Neuronal stem cell (in vitro differentiated cells): ENCODE results near the gene PDE4B.
A peak's percentile ranks its signal among the peaks of the same experiment; 100 is the strongest.

Experiments
- DNase-seq: peaks from one replicate; pipeline ENCODE4 v3.0.0-alpha.2; 2013; ENCODE audit warnings: low spot score
- H2AFZ ChIP-seq: one replicate; pipeline ENCODE4 v1.6.1; 2013; ENCODE audit warnings: mild to moderate bottlenecking, low read length, inconsistent platforms
- H2AK5ac ChIP-seq: 2 replicates; pipeline ENCODE4 v1.6.1; 2013; ENCODE audit warnings: low read depth, mild to moderate bottlenecking, inconsistent platforms, low read length, moderate library complexity, mixed read lengths
- H2BK120ac ChIP-seq: 2 replicates; pipeline ENCODE4 v1.6.1; 2013; ENCODE audit warnings: low read depth, mild to moderate bottlenecking, inconsistent platforms, low read length, moderate library complexity, mixed read lengths
- H2BK12ac ChIP-seq: one replicate; pipeline ENCODE4 v1.6.1; 2013; ENCODE audit warnings: low read length, inconsistent platforms
- H2BK15ac ChIP-seq: 2 replicates; pipeline ENCODE4 v1.6.1; 2013; ENCODE audit warnings: mild to moderate bottlenecking, low read length, inconsistent platforms, mixed read lengths
- H2BK5ac ChIP-seq: one replicate; pipeline ENCODE4 v1.6.1; 2013; ENCODE audit warnings: inconsistent platforms, mild to moderate bottlenecking, low read length, moderate library complexity
- H3K14ac ChIP-seq: one replicate; pipeline ENCODE4 v1.6.1; 2013; ENCODE audit warnings: low read length, inconsistent platforms
- H3K18ac ChIP-seq: 2 replicates; pipeline ENCODE4 v1.6.1; 2013; ENCODE audit warnings: low read length, inconsistent platforms
- H3K23ac ChIP-seq: 2 replicates; pipeline ENCODE4 v1.6.1; 2013; ENCODE audit warnings: low read depth, mild to moderate bottlenecking, mixed read lengths, low read length, inconsistent platforms; ENCODE audit not compliant: poor library complexity
- H3K27ac ChIP-seq: replicated peaks from 3 replicates; pipeline ENCODE4 v1.5.1; 2013; ENCODE audit warnings: low read length, inconsistent platforms
- H3K27me3 ChIP-seq, 3 experiments: 2 replicates each; pipeline ENCODE4 v1.6.1; 2013; ENCODE audit warnings: low read length in 3 of 3, mild to moderate bottlenecking in 2 of 3, inconsistent platforms in 1 of 3, low read depth in 1 of 3, mixed read lengths in 1 of 3, moderate library complexity in 1 of 3; ENCODE audit not compliant: control insufficient read depth in 3 of 3, insufficient read depth in 3 of 3
- H3K36me3 ChIP-seq, 2 donors: replicated peaks in 1 of 2; 2 replicates each; pipeline ENCODE4 v1.6.1; 2013; ENCODE audit warnings: low read length in 2 of 2; ENCODE audit not compliant: control insufficient read depth in 2 of 2, insufficient read depth in 2 of 2
- H3K4ac ChIP-seq: 2 replicates; pipeline ENCODE4 v1.6.1; 2013; ENCODE audit warnings: inconsistent platforms, mild to moderate bottlenecking, low read length, moderate library complexity
- H3K4me1 ChIP-seq, 2 donors: 1 replicate in 1 of 2; 2 replicates in 1 of 2; pipeline ENCODE4 v1.6.1; 2013; ENCODE audit warnings: low read length in 2 of 2, low read depth in 1 of 2; ENCODE audit not compliant: control insufficient read depth in 2 of 2, insufficient read depth in 1 of 2
- H3K4me2 ChIP-seq: one replicate; pipeline ENCODE4 v1.6.1; 2013; ENCODE audit warnings: mild to moderate bottlenecking, low read length, inconsistent platforms; ENCODE audit not compliant: insufficient read depth, poor library complexity, severe bottlenecking
- H3K4me3 ChIP-seq, 2 donors: 2 replicates each; pipeline ENCODE4 v1.5.1; 2013; ENCODE audit warnings: low read length in 2 of 2, mild to moderate bottlenecking in 2 of 2, inconsistent platforms in 1 of 2, moderate library complexity in 1 of 2
- H3K79me1 ChIP-seq: one replicate; pipeline ENCODE4 v1.6.1; 2013; ENCODE audit warnings: low read depth, mild to moderate bottlenecking, inconsistent platforms, low read length, moderate library complexity
- H3K9ac ChIP-seq: one replicate; pipeline ENCODE4 v1.6.1; 2013; ENCODE audit warnings: mild to moderate bottlenecking, low read depth, low read length, inconsistent platforms; ENCODE audit not compliant: poor library complexity
- H3K9me3 ChIP-seq, 2 donors: replicated peaks in 1 of 2; 2 replicates each; pipeline versions ENCODE3 to v1.6.1; 2013; ENCODE audit warnings: low read length in 2 of 2, mild to moderate bottlenecking in 2 of 2, inconsistent platforms in 1 of 2, low read depth in 1 of 2, mixed read lengths in 1 of 2, moderate library complexity in 1 of 2; ENCODE audit not compliant: control insufficient read depth in 2 of 2, insufficient read depth in 1 of 2
- H4K8ac ChIP-seq: one replicate; pipeline ENCODE4 v1.6.1; 2013; ENCODE audit warnings: low read depth, mild to moderate bottlenecking, inconsistent platforms, low read length, moderate library complexity
- H4K91ac ChIP-seq: one replicate; pipeline ENCODE4 v1.6.1; 2013; ENCODE audit warnings: low read length, low read depth, mild to moderate bottlenecking, inconsistent platforms; ENCODE audit not compliant: poor library complexity
- WGBS, 2 donors: extraction: QIAGEN DNeasy Blood & Tissue Kit; methylation state at CpG; one replicate each; pipeline ENCODE4 v1.1.7; 2013; ENCODE audit warnings: missing lambda C conversion rate in 2 of 2, mixed read lengths in 1 of 2; ENCODE audit not compliant: insufficient read length in 2 of 2, insufficient replicate concordance in 1 of 2; ENCODE audit errors: extremely low coverage in 2 of 2; 5-methylcytosine and 5-hydroxymethylcytosine counted together

Gene PDE4B

GRCh38 chr1:66335125-66335524 lies 542.4 kb downstream of the PDE4B start:
- Histone ChIP-seq H3K18ac (no peak overlapping the region), H4K8ac (no peak overlapping the region), H3K14ac (no peak overlapping the region), H3K27me3 (no peaks in the 10 kb centered on the region), H2AK5ac (no peak overlapping the region), H3K4ac (no peak overlapping the region), H2BK5ac (no peak overlapping the region), H3K9me3 (no peaks in the 10 kb centered on the region), H3K9ac (no peak overlapping the region), H2BK15ac (no peak overlapping the region), H3K4me2 (no peak overlapping the region), H3K23ac (no peak overlapping the region), H3K4me1 (peaks cover 18 to 33% of the 10 kb centered on the region in 2 donors), H4K91ac (no peak overlapping the region), H2AFZ (no peak overlapping the region), H2BK120ac (no peak overlapping the region), H3K79me1 (no peaks in the 10 kb centered on the region), H3K27ac (no peak overlapping the region), H3K4me3 (peak overlapping the region in 1 of 2 donors; percentile 70), H2BK12ac (no peak overlapping the region), H3K36me3 (peaks cover 0 to 29% of the 10 kb centered on the region in 2 donors)
- no CpG with 5 or more reads among the region's 2 CpGs for WGBS, 2 donors
- no peak for DNase-seq

DNA sequence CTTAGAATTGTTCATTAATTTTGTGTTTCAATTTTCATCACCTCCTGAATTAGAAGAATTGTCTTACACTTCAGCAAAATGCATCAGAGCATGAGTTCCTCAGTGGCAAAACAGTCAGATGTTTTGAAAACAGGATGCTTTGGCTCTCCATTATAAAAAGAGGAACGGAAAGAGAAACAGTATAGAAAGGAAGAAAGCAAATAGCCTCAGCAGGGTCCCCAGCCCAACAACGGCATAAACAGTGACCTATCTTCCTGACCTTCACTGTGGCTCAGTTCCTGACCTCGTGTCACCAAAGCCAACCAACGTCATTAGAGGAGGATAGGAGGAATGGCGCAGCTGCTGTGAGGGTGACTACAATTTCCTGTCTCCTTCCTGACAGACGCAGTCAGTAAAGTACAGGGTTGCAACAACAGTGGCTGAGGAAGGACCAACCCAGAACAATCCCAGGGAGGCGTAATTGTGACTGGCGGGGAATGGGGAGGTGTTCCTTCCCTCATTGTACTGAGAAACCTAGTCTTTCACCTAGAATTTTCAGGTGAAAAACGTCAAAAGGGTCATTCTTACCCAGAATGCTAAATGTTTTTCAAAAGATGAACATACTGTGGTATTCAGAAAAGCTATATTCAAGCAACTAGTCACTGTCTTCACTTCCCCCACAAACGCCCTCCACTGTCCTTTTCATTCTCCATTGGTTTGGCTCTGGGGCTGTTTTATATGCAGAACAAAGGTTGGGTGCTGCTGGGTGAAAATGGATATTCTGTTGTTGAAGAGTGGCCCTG lies 543.4 kb downstream of the PDE4B start:
- H2BK15ac ChIP-seq = no peak overlapping the region
- WGBS, 2 donors = no CpG with 5 or more reads among the region's 10 CpGs
- no peak overlapping the region for H3K23ac ChIP-seq
- H3K4me1 ChIP-seq = peaks cover 18 to 31% of the 10 kb centered on the region in 2 donors
- H3K36me3 ChIP-seq = peaks cover 0 to 30% of the 10 kb centered on the region in 2 donors
- peak overlapping the region; percentile 55 to 70 for H3K4me3 ChIP-seq
- H2AFZ ChIP-seq = peak overlapping the region; percentile 13
- H3K9ac ChIP-seq = no peak overlapping the region
- no peaks in the 10 kb centered on the region for H3K9me3 ChIP-seq
- H3K18ac ChIP-seq = peak overlapping the region; percentile 73
- DNase-seq = no peak
- H2BK12ac ChIP-seq = no peak overlapping the region
- H3K79me1 ChIP-seq = no peaks in the 10 kb centered on the region
- no peak overlapping the region for H2BK5ac ChIP-seq
- H4K91ac ChIP-seq = no peak overlapping the region
- no peak overlapping the region for H4K8ac ChIP-seq
- no peak overlapping the region for H2BK120ac ChIP-seq
- no peak overlapping the region for H2AK5ac ChIP-seq
- no peak overlapping the region for H3K27ac ChIP-seq
- no peaks in the 10 kb centered on the region for H3K27me3 ChIP-seq
- H3K4ac ChIP-seq = no peak overlapping the region
- no peak overlapping the region for H3K14ac ChIP-seq
- H3K4me2 ChIP-seq = no peak overlapping the region

GRCh38 chr1:66336641-66336990 lies 543.9 kb downstream of the PDE4B start:
- no CpG with 5 or more reads among the region's 2 CpGs for WGBS, 2 donors
- no peak overlapping the region for H2BK12ac ChIP-seq
- H2AK5ac ChIP-seq = no peak overlapping the region
- H3K4me1 ChIP-seq = peaks cover 18 to 31% of the 10 kb centered on the region in 2 donors
- no peaks in the 10 kb centered on the region for H3K27me3 ChIP-seq
- no peak for DNase-seq
- no peak overlapping the region for H4K8ac ChIP-seq
- no peak overlapping the region for H3K9ac ChIP-seq
- H2BK5ac ChIP-seq = no peak overlapping the region
- no peak overlapping the region for H4K91ac ChIP-seq
- H3K79me1 ChIP-seq = no peaks in the 10 kb centered on the region
- H3K36me3 ChIP-seq = peaks cover 0 to 35% of the 10 kb centered on the region in 2 donors
- H3K4ac ChIP-seq = no peak overlapping the region
- no peak overlapping the region for H3K23ac ChIP-seq
- no peak overlapping the region for H2BK15ac ChIP-seq
- H3K27ac ChIP-seq = no peak overlapping the region
- H2AFZ ChIP-seq = no peak overlapping the region
- no peak overlapping the region for H2BK120ac ChIP-seq
- H3K4me2 ChIP-seq = no peak overlapping the region
- peaks cover 0 to 2% of the 10 kb centered on the region in 2 donors for H3K9me3 ChIP-seq
- peak overlapping the region in 1 of 2 donors; percentile 70 for H3K4me3 ChIP-seq
- no peak overlapping the region for H3K14ac ChIP-seq
- no peak overlapping the region for H3K18ac ChIP-seq

GRCh38 chr1:66337249-66337648 lies 544.6 kb downstream of the PDE4B start:
- DNase-seq = no peak
- Histone ChIP-seq H3K23ac (no peak overlapping the region), H2BK120ac (no peak overlapping the region), H2BK15ac (no peak overlapping the region), H3K4me3 (no peak overlapping the region), H3K9ac (no peak overlapping the region), H3K36me3 (peaks cover 0 to 39% of the 10 kb centered on the region in 2 donors), H3K18ac (no peak overlapping the region), H3K4ac (no peak overlapping the region), H4K8ac (no peak overlapping the region), H3K27me3 (no peaks in the 10 kb centered on the region), H3K79me1 (no peaks in the 10 kb centered on the region), H2BK12ac (no peak overlapping the region), H3K4me2 (no peak overlapping the region), H3K27ac (no peak overlapping the region), H3K9me3 (peaks cover 0 to 3% of the 10 kb centered on the region in 2 donors), H3K4me1 (peaks cover 16 to 31% of the 10 kb centered on the region in 2 donors), H4K91ac (no peak overlapping the region), H2AK5ac (no peak overlapping the region), H3K14ac (no peak overlapping the region), H2BK5ac (no peak overlapping the region), H2AFZ (no peak overlapping the region)
- no CpG with 5 or more reads among the region's 5 CpGs for WGBS, 2 donors
